Ovary (tissue), 9 donors: ENCODE results near the gene NYAP1. TPM values are rescaled to one million over a fixed set of nuclear protein-coding genes. Genes with fewer than 3 reads are reported as not detected.

Experiments
- DNase-seq, 5 donors: peaks; one replicate each; pipeline ENCODE4 v3.0.0-alpha.2; 2019 to 2020
- H3K27ac ChIP-seq, 2 donors: fragments of 200-600 bp; one replicate each; pipeline versions ENCODE4 v1.5.1 to v1.8.0; 2019 to 2022
- H3K27me3 ChIP-seq: fragments of 200-600 bp; one replicate; pipeline ENCODE4 v1.8.0; 2022
- H3K36me3 ChIP-seq: fragments of 200-600 bp; sonication (generic); one replicate; pipeline ENCODE4 v1.5.1; 2019
- H3K4me1 ChIP-seq: one replicate; pipeline ENCODE4 v1.8.1; 2013; ENCODE audit warnings: mild to moderate bottlenecking, moderate library complexity; ENCODE audit not compliant: insufficient read depth
- H3K4me3 ChIP-seq: fragments of 200-600 bp; sonication (generic); one replicate; pipeline ENCODE4 v1.5.1; 2017
- H3K9me3 ChIP-seq, 2 donors: fragments of 200-600 bp in 1 of 2; sonication (generic) in 1 of 2; one replicate each; pipeline versions ENCODE4 v1.5.1 to v1.8.1; 2013 to 2019; ENCODE audit warnings: mild to moderate bottlenecking in 1 of 2, moderate library complexity in 1 of 2
- EP300 ChIP-seq: sonication (generic); formaldehyde crosslinking; IDR thresholded peaks from one replicate; pipeline ENCODE4 v1.6.1; 2017; ENCODE audit warnings: antibody characterized with exemption
- POLR2A ChIP-seq: fragments of 450-650 bp; IDR thresholded peaks from one replicate; pipeline ENCODE4 v1.6.1; 2017; ENCODE audit warnings: antibody characterized with exemption, mild to moderate bottlenecking, moderate library complexity
- WGBS, 3 donors: extraction: QIAGEN DNeasy Blood & Tissue Kit in 1 of 3; methylation state at CpG; one replicate each; pipeline versions ENCODE4 v1.1.5 to v1.1.7; 2013 to 2017; 5-methylcytosine and 5-hydroxymethylcytosine counted together
- intact Hi-C, 4 donors: fragments of 100-400 bp; cut with DNase I; formaldehyde crosslinking; loops; one replicate each; pipeline versions ENCODE4 v1.11.0 to v1.15.1; 2022 to 2023
- polyA plus RNA-seq, 2 donors: library from polyadenylated mRNA; stranded (reverse); fragments of 200-250 nt in 1 of 2; fragments of 350-450 nt in 1 of 2; fragmentation: Illumina TruSeq in 1 of 2; extraction: RNeasy Lipid Tissue Mini Kit (QIAGEN cat#74804) in 1 of 2; gene quantifications; one replicate each; pipeline ENCODE4 v1.2.3, GENCODE V29; 2013 to 2014
- total RNA-seq, 7 donors: library from RNA; depleted of rRNA in 2 of 7; stranded (reverse); fragments of >200 nt in 2 of 7; fragmentation: NEBNext Ultra II Directional in 3 of 7; extraction: Animal tissue kit (Norgen Biotek cat#: 25700) in 3 of 7; gene quantifications; one replicate each; pipeline versions ENCODE4 v1.1.0 to v1.2.4, GENCODE V29; 2016 to 2023
- TF ChIP-seq, protein P1 (sequence below), 3 donors: fragments of 450-650 bp in 2 of 3; fragments of 200-600 bp in 1 of 3; IDR thresholded peaks; one replicate each; pipeline versions ENCODE4 v1.5.1 to v1.8.0; 2016 to 2022; ENCODE audit warnings: antibody characterized with exemption in 3 of 3, mild to moderate bottlenecking in 1 of 3
- donor health status: DM: no; HTN: no; CAD: no; lungs with moderate emphysema.
- donor health status: DM: no; HTN: no; CAD: no.
- donor health status: Bipolar disorder and iron deficiency.
- donor health status: DM: yes; HTN: yes; CAD: no.
- donor health status: DM: no; HTN: no; CAD: no.
- donor health status: DM: yes; HTN: yes; CAD: no.

Gene NYAP1
- total and polyA plus RNA-seq, 9 donors = 0.28 to 10.1 (median 6.8) TPM

DNA sequence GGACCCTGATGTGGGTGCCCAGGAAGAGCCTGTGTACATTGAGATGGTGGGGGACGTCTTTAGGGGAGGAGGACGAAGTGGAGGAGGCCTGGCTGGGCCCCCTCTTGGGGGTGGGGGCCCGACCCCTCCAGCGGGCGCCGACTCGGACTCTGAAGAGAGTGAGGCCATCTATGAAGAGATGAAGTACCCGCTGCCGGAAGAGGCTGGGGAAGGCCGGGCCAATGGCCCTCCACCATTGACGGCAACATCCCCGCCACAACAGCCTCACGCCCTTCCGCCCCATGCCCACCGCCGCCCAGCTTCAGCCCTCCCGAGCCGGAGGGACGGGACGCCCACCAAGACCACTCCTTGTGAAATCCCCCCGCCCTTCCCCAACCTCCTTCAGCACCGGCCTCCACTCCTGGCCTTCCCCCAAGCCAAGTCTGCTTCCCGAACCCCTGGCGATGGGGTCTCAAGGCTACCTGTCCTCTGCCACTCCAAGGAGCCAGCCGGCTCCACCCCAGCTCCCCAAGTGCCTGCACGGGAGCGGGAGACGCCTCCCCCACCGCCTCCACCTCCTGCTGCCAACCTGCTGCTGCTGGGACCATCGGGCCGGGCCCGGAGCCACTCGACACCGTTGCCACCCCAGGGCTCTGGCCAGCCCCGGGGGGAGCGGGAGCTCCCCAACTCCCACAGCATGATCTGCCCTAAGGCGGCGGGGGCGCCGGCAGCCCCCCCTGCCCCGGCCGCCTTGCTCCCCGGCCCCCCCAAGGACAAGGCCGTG is 4.8 kb downstream of the NYAP1 start:
- Histone ChIP-seq H3K4me1 (peaks cover 8% of the 10 kb centered on the region), H3K9me3 (no peaks in the 10 kb centered on the region), H3K36me3 (no peaks in the 10 kb centered on the region), H3K27ac (no peak overlapping the region), H3K4me3 (no peak overlapping the region), H3K27me3 (no peaks in the 10 kb centered on the region)
- TF ChIP-seq POLR2A = no peak
- TF ChIP-seq EP300 = no peak
- TF ChIP-seq, protein P1, sequence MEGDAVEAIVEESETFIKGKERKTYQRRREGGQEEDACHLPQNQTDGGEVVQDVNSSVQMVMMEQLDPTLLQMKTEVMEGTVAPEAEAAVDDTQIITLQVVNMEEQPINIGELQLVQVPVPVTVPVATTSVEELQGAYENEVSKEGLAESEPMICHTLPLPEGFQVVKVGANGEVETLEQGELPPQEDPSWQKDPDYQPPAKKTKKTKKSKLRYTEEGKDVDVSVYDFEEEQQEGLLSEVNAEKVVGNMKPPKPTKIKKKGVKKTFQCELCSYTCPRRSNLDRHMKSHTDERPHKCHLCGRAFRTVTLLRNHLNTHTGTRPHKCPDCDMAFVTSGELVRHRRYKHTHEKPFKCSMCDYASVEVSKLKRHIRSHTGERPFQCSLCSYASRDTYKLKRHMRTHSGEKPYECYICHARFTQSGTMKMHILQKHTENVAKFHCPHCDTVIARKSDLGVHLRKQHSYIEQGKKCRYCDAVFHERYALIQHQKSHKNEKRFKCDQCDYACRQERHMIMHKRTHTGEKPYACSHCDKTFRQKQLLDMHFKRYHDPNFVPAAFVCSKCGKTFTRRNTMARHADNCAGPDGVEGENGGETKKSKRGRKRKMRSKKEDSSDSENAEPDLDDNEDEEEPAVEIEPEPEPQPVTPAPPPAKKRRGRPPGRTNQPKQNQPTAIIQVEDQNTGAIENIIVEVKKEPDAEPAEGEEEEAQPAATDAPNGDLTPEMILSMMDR (IDR thresholded peaks at IDR 0.05) = no peak
- 84 to 89% (median 84%) methylated on average over 33 to 44 of the region's 44 CpGs for WGBS, 3 donors
- no peak for DNase-seq
- intact Hi-C loops = no loop called here

DNA sequence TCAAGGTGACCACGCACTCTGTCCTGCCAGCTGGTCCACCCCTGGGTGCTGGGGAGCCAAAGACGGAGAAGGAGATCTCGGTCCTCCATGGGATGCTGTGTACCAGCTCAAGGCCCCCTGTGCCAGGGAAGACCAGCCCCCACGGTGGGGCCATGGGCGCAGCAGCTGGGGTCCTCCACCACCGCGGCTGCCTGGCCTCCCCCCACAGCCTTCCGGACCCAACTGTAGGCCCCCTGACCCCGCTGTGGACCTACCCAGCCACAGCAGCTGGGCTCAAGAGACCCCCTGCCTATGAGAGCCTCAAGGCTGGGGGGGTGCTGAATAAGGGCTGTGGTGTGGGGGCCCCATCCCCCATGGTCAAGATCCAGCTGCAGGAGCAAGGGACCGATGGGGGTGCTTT is 5.4 kb downstream of the NYAP1 start:
- no peaks in the 10 kb centered on the region for H3K9me3 ChIP-seq
- intact Hi-C loops = no loop called here
- DNase-seq = peak in 1 of 5 donors; percentile 40
- H3K4me3 ChIP-seq = no peak overlapping the region
- WGBS, 3 donors = 53 to 63% (median 62%) methylated on average over 9 to 10 of the region's 10 CpGs
- H3K27me3 ChIP-seq = no peaks in the 10 kb centered on the region
- no peak overlapping the region for H3K27ac ChIP-seq
- H3K4me1 ChIP-seq = peaks cover 8% of the 10 kb centered on the region
- TF ChIP-seq, protein P1 (IDR thresholded peaks at IDR 0.05) = no peak
- TF ChIP-seq EP300 = no peak
- no peak for TF ChIP-seq POLR2A
- H3K36me3 ChIP-seq = no peaks in the 10 kb centered on the region

DNA sequence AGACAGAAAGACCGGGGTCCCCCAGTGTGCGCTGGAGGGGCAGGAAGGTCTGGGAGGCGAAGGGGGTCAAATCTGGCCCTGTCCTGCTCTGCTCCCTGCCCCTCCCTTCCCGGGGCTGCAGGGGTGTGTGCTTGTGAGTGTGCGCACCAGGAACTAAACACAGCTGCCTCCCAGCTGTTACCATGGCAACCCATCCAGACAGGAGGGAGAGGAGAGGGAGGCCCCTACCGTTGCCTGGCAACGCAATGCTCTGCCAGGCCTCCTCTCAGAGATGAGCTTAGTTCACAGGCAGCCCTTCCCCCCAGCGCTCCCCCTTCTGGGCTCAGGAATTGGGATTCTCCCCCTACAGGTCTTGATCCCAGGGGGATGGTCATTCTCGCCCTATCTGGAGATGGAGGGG is 6.1 kb downstream of the NYAP1 start:
- Histone ChIP-seq H3K9me3 (no peaks in the 10 kb centered on the region), H3K4me3 (no peak overlapping the region), H3K27me3 (no peaks in the 10 kb centered on the region), H3K4me1 (peaks cover 5% of the 10 kb centered on the region), H3K27ac (no peak overlapping the region), H3K36me3 (no peaks in the 10 kb centered on the region)
- WGBS, 3 donors = 20 to 29% (median 28%) methylated on average over 9 of the region's 9 CpGs
- TF ChIP-seq, protein P1 (IDR thresholded peaks at IDR 0.05) = no peak
- TF ChIP-seq EP300 = no peak
- TF ChIP-seq POLR2A = no peak
- intact Hi-C loops = no loop called here
- peak; percentile 67 to 79 (median 76) for DNase-seq

DNA sequence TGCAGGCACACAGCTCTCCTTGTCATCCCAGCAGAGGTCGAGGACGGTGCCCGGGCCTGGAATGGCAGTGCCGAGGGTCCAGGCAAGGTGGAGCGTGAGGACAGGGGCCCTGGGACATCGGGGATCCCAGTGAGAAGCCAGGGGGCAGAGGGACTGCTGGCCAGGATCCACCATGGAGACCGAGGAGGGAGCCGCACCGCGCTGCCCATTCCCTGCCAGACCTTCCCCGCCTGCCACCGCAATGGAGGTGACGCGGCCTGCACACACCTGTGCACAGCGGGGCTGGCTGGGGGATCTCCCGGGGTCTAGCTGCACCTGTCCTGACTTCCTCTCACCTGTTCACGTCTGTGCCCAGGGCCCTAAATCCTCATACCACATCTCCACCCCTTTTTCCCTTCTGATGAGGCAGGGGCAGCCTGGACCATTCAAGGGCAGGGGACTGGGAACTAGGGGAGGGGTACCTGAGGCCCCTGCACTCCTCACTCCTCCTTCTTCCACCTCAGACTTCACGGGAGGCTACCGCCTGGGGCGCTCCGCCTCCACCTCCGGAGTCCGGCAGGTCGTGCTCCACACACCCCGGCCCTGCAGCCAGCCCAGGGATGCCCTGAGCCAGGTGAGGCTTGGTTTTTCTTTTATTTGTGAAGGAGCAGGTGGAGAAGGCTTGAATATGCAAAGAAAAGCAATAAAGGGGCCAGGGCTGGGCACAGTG is 6.9 kb downstream of the NYAP1 start:
- H3K4me1 ChIP-seq = peaks cover 3% of the 10 kb centered on the region
- intact Hi-C loops = no loop called here
- DNase-seq = peak in 2 of 5 donors; percentile 31
- TF ChIP-seq POLR2A (no peak), EP300 (no peak)
- TF ChIP-seq, protein P1 (IDR thresholded peaks at IDR 0.05) = no peak
- WGBS, 3 donors = 87 to 91% (median 87%) methylated on average over 25 of the region's 25 CpGs
- H3K36me3 ChIP-seq = no peaks in the 10 kb centered on the region
- no peaks in the 10 kb centered on the region for H3K9me3 ChIP-seq
- H3K27ac ChIP-seq = no peak overlapping the region
- no peaks in the 10 kb centered on the region for H3K27me3 ChIP-seq
- H3K4me3 ChIP-seq = no peak overlapping the region
